GM12878 (cell line): ENCODE measurements around the gene ACTL10. TPM values are rescaled to one million over a fixed set of nuclear protein-coding genes. Genes with fewer than 3 reads are reported as not detected.

Experiments
- ATAC-seq: fragments of 200-7000 bp; cut with Tn5 transposase; 3 replicates; pipeline ENCODE4 v1.9.1; 2020; ENCODE audit warnings: mild to moderate bottlenecking, moderate library complexity
- BruUV-seq: library from RNA; stranded (reverse); fragments of 400-500 nt; replicated peaks from 2 replicates; lab custom pipeline; 2021; lab: Mats Ljungman, UMichigan
- CTCF ChIA-PET: fragments of 300-600 bp; sonication (Branson Sonifier 250); formaldehyde crosslinking; extraction: SDS; loops from one replicate; lab custom pipeline; 2021; ENCODE audit warnings: inconsistent platforms; lab: Yijun Ruan, JAX
- POLR2A ChIA-PET: fragments of 350-600 bp; formaldehyde crosslinking; extraction: SDS; loops from one replicate; lab custom pipeline; 2021; ENCODE audit warnings: inconsistent platforms; lab: Charles Lee
- RAD21 ChIA-PET: fragments of 300-600 bp; sonication (Branson Sonifier 250); formaldehyde crosslinking; loops from one replicate; lab custom pipeline; 2023; ENCODE audit warnings: antibody characterized with exemption; ENCODE audit not compliant: unreplicated experiment; lab: Charles Lee
- SMC1A ChIA-PET: fragments of 300-600 bp; sonication (Branson Sonifier 250); formaldehyde crosslinking; loops from one replicate; lab custom pipeline; 2023; ENCODE audit not compliant: unreplicated experiment, uncharacterized antibody; lab: Charles Lee
- DNase-seq: peaks from one replicate; pipeline ENCODE4 v3.0.0-alpha.2; 2011; ENCODE audit warnings: low read depth, low spot score
- FAIRE-seq: peaks from 3 replicates; lab custom pipeline; 2011; peaks lifted over from hg19 to GRCh38; lab: Jason Lieb, UNC
- H2AFZ ChIP-seq: 2 replicates; pipeline ENCODE4 v1.6.0; 2011; ENCODE audit warnings: low read depth, low read length, control low read depth; ENCODE audit not compliant: control insufficient read depth
- H3K27ac ChIP-seq: 2 replicates; pipeline ENCODE4 v1.5.1; 2011; ENCODE audit warnings: control low read depth; ENCODE audit not compliant: control insufficient read depth, insufficient read depth
- H3K27me3 ChIP-seq, 2 experiments: replicated peaks in 1 of 2; 2 replicates each; pipeline versions ENCODE4 v1.6.0 to v1.6.1; 2011; ENCODE audit warnings: low read length in 1 of 2; ENCODE audit not compliant: control insufficient read depth in 2 of 2, insufficient read depth in 2 of 2
- H3K36me3 ChIP-seq, 2 experiments: 2 replicates each; pipeline ENCODE4 v1.5.1; 2011; ENCODE audit warnings: low read length in 1 of 2; ENCODE audit not compliant: control insufficient read depth in 2 of 2, insufficient read depth in 2 of 2
- H3K4me1 ChIP-seq: 2 replicates; pipeline ENCODE4 v1.6.1; 2011; ENCODE audit warnings: mild to moderate bottlenecking, low read length, moderate library complexity, mixed read lengths; ENCODE audit not compliant: control insufficient read depth, insufficient read depth
- H3K4me2 ChIP-seq: 2 replicates; pipeline ENCODE4 v1.6.0; 2011; ENCODE audit warnings: control low read depth; ENCODE audit not compliant: control insufficient read depth, insufficient read depth
- H3K4me3 ChIP-seq: fragments of 200-600 bp; sonication (generic); 2 replicates; pipeline ENCODE4 v1.5.1; 2016
- H3K79me2 ChIP-seq: 2 replicates; pipeline ENCODE4 v1.6.0; 2011; ENCODE audit warnings: low read length; ENCODE audit not compliant: control insufficient read depth, insufficient read depth
- H3K9ac ChIP-seq: 2 replicates; pipeline ENCODE4 v1.8.0; 2011; ENCODE audit warnings: low read length, control low read depth, mixed read lengths; ENCODE audit not compliant: control insufficient read depth, insufficient read depth
- H3K9me3 ChIP-seq: replicated peaks from 3 replicates; pipeline ENCODE4 v1.5.1; 2011; ENCODE audit warnings: mild to moderate bottlenecking, low read length; ENCODE audit not compliant: control insufficient read depth, insufficient read depth
- H4K20me1 ChIP-seq: 2 replicates; pipeline ENCODE4 v1.6.0; 2011; ENCODE audit not compliant: control insufficient read depth, insufficient read depth
- BACH1 ChIP-seq: fragments of 450-650 bp; IDR thresholded peaks from 2 replicates; pipeline ENCODE4 v1.6.1; 2017; ENCODE audit warnings: mild to moderate bottlenecking, borderline replicate concordance
- EP300 ChIP-seq, 2 experiments: fragments of 150-350 bp in 1 of 2; IDR thresholded peaks; 2 replicates each; pipeline ENCODE4 v1.6.1; 2011 to 2012; ENCODE audit warnings: low read depth in 2 of 2, low read length in 2 of 2, borderline replicate concordance in 1 of 2, improper control_type of control experiment in 1 of 2, inconsistent platforms in 1 of 2; ENCODE audit not compliant: control insufficient read depth in 1 of 2
- ETV6 ChIP-seq, 2 experiments: fragments of 450-650 bp in 1 of 2; IDR thresholded peaks in 1 of 2; conservative IDR thresholded peaks in 1 of 2; 2 replicates each; pipeline ENCODE4 v1.6.1; 2014; ENCODE audit warnings: antibody characterized with exemption in 1 of 2, borderline replicate concordance in 1 of 2, low read depth in 1 of 2, mild to moderate bottlenecking in 1 of 2, moderate library complexity in 1 of 2
- NR2F1 ChIP-seq: fragments of 450-650 bp; conservative IDR thresholded peaks from 2 replicates; pipeline ENCODE4 v1.6.1; 2017; ENCODE audit warnings: mild to moderate bottlenecking
- PAX8 ChIP-seq: fragments of 450-650 bp; IDR thresholded peaks from 2 replicates; pipeline ENCODE4 v1.6.1; 2017; ENCODE audit warnings: mild to moderate bottlenecking, moderate library complexity
- PML ChIP-seq: IDR thresholded peaks from 2 replicates; pipeline ENCODE4 v1.6.1; 2012; ENCODE audit warnings: low read length, inconsistent platforms
- POU2F2 ChIP-seq: IDR thresholded peaks from 3 replicates; pipeline ENCODE4 v1.6.1; 2011; ENCODE audit warnings: low read depth, mild to moderate bottlenecking, low read length, borderline replicate concordance
- SREBF1 ChIP-seq: IDR thresholded peaks from 2 replicates; pipeline ENCODE4 v1.6.1; 2012; ENCODE audit warnings: mild to moderate bottlenecking, low read length
- STAT1 ChIP-seq: fragments of 450-650 bp; conservative IDR thresholded peaks from 2 replicates; pipeline ENCODE4 v1.6.1; 2014; ENCODE audit warnings: antibody characterized with exemption, mild to moderate bottlenecking
- ZNF384 ChIP-seq: IDR thresholded peaks from 2 replicates; pipeline ENCODE4 v1.6.1; 2012; ENCODE audit warnings: low read depth, mild to moderate bottlenecking, low read length, improper control_type of control experiment, borderline replicate concordance
- ZSCAN29 ChIP-seq: fragments of 450-650 bp; IDR thresholded peaks from 2 replicates; pipeline ENCODE4 v1.6.1; 2017; ENCODE audit warnings: mild to moderate bottlenecking, moderate library complexity
- WGBS: methylation state at CpG from one replicate; pipeline ENCODE4 v1.1.6; 2016; ENCODE audit warnings: low lambda C conversion rate; ENCODE audit not compliant: insufficient replicate concordance, insufficient coverage; ENCODE audit errors: missing lambda C conversion rate; 5-methylcytosine and 5-hydroxymethylcytosine counted together
- in situ Hi-C: fragments of 300-500 bp; cut with MboI; formaldehyde crosslinking; loops from 9 replicates; pipeline ENCODE4 v1.14.3; 2018; ENCODE audit warnings: mixed read lengths
- intact Hi-C: fragments of 100-400 bp; cut with micrococcal nuclease; formaldehyde crosslinking; loops from one replicate; pipeline ENCODE4 v1.14.2; 2022; ENCODE audit not compliant: unreplicated experiment
- polyA plus RNA-seq, 11 experiments: library from polyadenylated mRNA; depleted of rRNA in 4 of 11; unstranded in 6 of 11; stranded (reverse) in 5 of 11; fragments of >200 nt; fragmentation: Nextera tagmentation in 4 of 11; fragmentation: Illumina TruSeq in 1 of 11; extraction: Ambion mirVana in 4 of 11; extraction: Trizol in 1 of 11; gene quantifications; 1 replicate in 1 of 11; 2 replicates in 10 of 11; pipeline versions ENCODE4 v1.2.1 to v1.2.3, GENCODE V29; 2011 to 2016; ENCODE audit warnings: inconsistent platforms in 2 of 11, missing spikeins in 2 of 11, low read depth in 1 of 11
- total RNA-seq, 4 experiments: library from RNA; depleted of rRNA in 3 of 4; stranded (reverse); fragments of >200 nt in 3 of 4; fragmentation: Illumina TruSeq in 1 of 4; extraction: Trizol in 1 of 4; gene quantifications; 2 replicates each; pipeline versions ENCODE4 v1.2.1 to v1.2.3, GENCODE V29; 2013 to 2021
- TF ChIP-seq, protein P1 (sequence below): fragments of 450-650 bp; IDR thresholded peaks from 2 replicates; pipeline ENCODE4 v1.6.1; 2018; ENCODE audit warnings: borderline replicate concordance, mild to moderate bottlenecking; ENCODE audit not compliant: partially characterized antibody
- TF ChIP-seq, protein P2 (sequence below): fragments of 450-650 bp; IDR thresholded peaks from 2 replicates; pipeline ENCODE4 v1.6.1; 2014; ENCODE audit warnings: mild to moderate bottlenecking

The ACTL10 gene
- total and polyA plus RNA-seq, 10 of the 15 experiments (the other 5 are each of a cell fraction or from before 2014, with no cell fraction given), result 0.12 to 5.0 (median 0.89) TPM

DNA sequence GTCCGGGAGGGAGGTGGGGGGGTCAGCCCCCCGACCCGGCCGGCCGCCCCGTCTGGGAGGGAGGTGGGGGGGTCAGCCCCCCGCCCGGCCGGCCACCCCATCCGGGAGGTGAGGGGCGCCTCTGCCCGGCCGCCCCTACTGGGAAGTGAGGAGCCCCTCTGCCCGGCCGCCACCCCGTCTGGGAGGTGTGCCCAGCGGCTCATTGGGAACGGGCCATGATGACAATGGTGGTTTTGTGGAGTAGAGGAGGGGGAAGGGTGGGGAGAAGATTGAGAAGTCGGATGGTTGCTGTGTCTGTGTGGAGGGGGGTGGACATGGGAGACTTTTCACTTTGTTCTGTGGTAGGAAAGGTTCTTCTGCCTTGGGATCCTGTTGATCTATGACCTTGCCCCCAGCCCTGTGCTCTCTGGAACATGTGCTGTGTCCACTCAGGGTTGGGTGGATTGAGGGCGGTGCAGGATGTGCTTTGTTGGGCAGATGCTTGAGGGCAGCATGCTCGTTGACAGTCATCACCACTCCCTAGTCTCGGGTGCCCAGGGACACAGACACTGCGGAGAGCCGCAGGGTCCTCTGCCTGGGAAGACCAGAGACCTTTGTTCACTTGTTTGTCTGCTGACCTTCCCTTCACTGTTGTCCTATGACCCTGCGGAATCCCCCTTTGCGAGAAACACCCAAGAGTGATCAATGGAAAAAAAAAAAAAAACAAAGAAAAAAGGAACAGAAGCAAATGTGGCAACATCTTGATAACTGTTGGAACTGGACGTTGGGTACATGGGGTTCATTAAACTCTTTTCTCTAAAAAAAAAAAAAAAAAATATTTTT is 35.1 kb downstream of the ACTL10 start:
- in situ Hi-C loops, result no loop called here
- no peak overlapping the region for H3K4me2 ChIP-seq
- H3K36me3 ChIP-seq, result no peaks in the 10 kb centered on the region
- SMC1A ChIA-PET, result no interaction called here
- TF ChIP-seq ETV6 (conservative IDR thresholded peaks at IDR 0.05 in 1 of 2, IDR thresholded peaks at IDR 0.05 in 1 of 2; ENCODE audit: borderline replicate concordance in 1 of 2, low read depth in 1 of 2) (no peak), PAX8 (no peak), STAT1 (no peak), NR2F1 (no peak), ZSCAN29 (no peak)
- CTCF ChIA-PET, result no interaction called here
- H3K27me3 ChIP-seq, result no peaks in the 10 kb centered on the region
- no peak for FAIRE-seq
- H3K4me3 ChIP-seq, result no peak overlapping the region
- no peak overlapping the region for H3K27ac ChIP-seq
- no peaks in the 10 kb centered on the region for H3K4me1 ChIP-seq
- RAD21 ChIA-PET, result no interaction called here
- no TSS peak for BruUV-seq
- intact Hi-C loops, result no loop called here
- H2AFZ ChIP-seq, result no peak overlapping the region
- H3K79me2 ChIP-seq, result no peaks in the 10 kb centered on the region
- 98% methylated on average over 7 of the region's 27 CpGs for WGBS
- no peak for DNase-seq
- H4K20me1 ChIP-seq, result no peaks in the 10 kb centered on the region
- no peak for ATAC-seq
- no peak overlapping the region for H3K9ac ChIP-seq
- H3K9me3 ChIP-seq, result no peaks in the 10 kb centered on the region
- POLR2A ChIA-PET, result no interaction called here

DNA sequence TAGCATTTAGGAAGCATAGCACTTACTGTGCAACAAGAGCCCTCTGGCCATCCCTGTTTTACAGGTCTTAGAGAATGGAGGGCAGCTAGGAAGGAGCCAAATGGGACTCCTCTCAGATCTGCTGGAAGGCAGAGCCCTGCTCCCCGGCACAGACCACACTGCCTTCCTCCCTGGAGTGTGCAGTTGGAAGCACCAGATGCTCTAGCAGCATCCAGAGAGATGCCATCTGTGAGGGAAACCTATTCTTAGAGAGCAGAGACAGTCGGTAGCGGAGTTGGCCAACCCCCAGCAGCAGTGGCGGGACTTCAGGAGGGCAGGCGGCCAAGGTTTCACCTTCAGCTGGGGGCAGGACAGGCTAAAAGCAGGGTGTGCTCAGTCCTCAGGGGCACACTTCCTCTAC is 36.1 kb downstream of the ACTL10 start:
- no peak for FAIRE-seq
- 50% methylated on average over 5 of the region's 5 CpGs for WGBS
- TF ChIP-seq PML (no peak), EP300 (IDR thresholded peaks at IDR 0.05; ENCODE audit: borderline replicate concordance in 1 of 2, control insufficient read depth in 1 of 2, low read depth in 2 of 2, low read length in 2 of 2) (no peak), ZNF384 (no peak), POU2F2 (no peak), BACH1 (no peak), SREBF1 (no peak)
- TF ChIP-seq, protein P1, sequence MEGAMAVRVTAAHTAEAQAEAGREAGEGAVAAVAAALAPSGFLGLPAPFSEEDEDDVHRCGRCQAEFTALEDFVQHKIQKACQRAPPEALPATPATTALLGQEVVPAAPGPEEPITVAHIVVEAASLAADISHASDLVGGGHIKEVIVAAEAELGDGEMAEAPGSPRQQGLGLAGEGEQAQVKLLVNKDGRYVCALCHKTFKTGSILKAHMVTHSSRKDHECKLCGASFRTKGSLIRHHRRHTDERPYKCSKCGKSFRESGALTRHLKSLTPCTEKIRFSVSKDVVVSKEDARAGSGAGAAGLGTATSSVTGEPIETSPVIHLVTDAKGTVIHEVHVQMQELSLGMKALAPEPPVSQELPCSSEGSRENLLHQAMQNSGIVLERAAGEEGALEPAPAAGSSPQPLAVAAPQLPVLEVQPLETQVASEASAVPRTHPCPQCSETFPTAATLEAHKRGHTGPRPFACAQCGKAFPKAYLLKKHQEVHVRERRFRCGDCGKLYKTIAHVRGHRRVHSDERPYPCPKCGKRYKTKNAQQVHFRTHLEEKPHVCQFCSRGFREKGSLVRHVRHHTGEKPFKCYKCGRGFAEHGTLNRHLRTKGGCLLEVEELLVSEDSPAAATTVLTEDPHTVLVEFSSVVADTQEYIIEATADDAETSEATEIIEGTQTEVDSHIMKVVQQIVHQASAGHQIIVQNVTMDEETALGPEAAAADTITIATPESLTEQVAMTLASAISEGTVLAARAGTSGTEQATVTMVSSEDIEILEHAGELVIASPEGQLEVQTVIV, result no peak
- TF ChIP-seq, protein P2, sequence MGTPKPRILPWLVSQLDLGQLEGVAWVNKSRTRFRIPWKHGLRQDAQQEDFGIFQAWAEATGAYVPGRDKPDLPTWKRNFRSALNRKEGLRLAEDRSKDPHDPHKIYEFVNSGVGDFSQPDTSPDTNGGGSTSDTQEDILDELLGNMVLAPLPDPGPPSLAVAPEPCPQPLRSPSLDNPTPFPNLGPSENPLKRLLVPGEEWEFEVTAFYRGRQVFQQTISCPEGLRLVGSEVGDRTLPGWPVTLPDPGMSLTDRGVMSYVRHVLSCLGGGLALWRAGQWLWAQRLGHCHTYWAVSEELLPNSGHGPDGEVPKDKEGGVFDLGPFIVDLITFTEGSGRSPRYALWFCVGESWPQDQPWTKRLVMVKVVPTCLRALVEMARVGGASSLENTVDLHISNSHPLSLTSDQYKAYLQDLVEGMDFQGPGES, result no peak

More for the DNA sequence above, 36.1 kb downstream of the ACTL10 start:
- no peak overlapping the region for H3K4me3 ChIP-seq
- no peak overlapping the region for H2AFZ ChIP-seq
- ChIA-PET POLR2A (no interaction called here), RAD21 (no interaction called here), CTCF (no interaction called here), SMC1A (no interaction called here)
- H3K9me3 ChIP-seq, result no peaks in the 10 kb centered on the region
- H3K27ac ChIP-seq, result no peak overlapping the region
- no peaks in the 10 kb centered on the region for H3K36me3 ChIP-seq
- H4K20me1 ChIP-seq, result no peaks in the 10 kb centered on the region
- no peaks in the 10 kb centered on the region for H3K4me1 ChIP-seq
- ATAC-seq, result no peak
- H3K9ac ChIP-seq, result no peak overlapping the region
- in situ Hi-C loops, result no loop called here
- no peak for DNase-seq
- no peaks in the 10 kb centered on the region for H3K79me2 ChIP-seq
- no TSS peak for BruUV-seq
- intact Hi-C loops, result no loop called here
- no peaks in the 10 kb centered on the region for H3K27me3 ChIP-seq
- H3K4me2 ChIP-seq, result no peak overlapping the region
